Measurements from ENCODE around the gene A4GNT. TPM values are rescaled to one million over a fixed set of nuclear protein-coding genes. Genes with fewer than 3 reads are reported as not detected.

Gene A4GNT
- total and polyA plus RNA-seq, 8 donors, result 0.62 to 19.8 (median 7.2) TPM; not detected in 1

DNA sequence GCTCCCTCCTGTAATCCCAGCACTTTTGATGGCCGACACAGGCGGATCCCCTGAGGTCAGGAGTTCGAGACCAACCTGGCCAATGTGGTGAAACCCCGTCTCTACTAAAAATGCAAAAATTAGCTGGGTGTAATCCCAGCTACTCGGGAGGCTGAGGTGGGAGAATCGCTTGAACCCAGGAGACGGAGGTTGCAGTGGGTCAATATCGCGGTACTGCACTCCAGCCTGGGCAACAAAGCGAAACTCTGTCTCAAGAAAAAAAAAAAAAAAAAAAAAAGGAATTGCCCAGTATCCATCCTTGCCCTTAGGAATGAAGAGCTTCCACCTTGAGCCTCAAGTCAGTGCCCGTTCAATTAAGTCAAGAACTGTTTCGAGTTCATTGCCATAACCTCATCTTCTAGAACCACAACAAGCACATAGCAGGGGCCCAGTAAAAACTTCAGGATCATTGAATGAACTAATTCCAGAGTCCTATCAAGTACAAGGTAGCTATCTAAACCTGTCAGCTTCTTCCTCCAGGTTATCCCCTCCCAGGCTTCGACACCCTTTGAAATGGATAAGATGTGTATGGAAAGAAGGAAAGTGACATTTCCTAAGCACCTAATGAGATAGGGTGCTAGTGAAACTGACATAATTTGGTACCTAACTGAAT lies 41.7 kb upstream of the A4GNT start:
- peaks cover 0 to 35% (median 28%) of the 10 kb centered on the region in 4 donors for H3K36me3 ChIP-seq
- TF ChIP-seq, protein P1, sequence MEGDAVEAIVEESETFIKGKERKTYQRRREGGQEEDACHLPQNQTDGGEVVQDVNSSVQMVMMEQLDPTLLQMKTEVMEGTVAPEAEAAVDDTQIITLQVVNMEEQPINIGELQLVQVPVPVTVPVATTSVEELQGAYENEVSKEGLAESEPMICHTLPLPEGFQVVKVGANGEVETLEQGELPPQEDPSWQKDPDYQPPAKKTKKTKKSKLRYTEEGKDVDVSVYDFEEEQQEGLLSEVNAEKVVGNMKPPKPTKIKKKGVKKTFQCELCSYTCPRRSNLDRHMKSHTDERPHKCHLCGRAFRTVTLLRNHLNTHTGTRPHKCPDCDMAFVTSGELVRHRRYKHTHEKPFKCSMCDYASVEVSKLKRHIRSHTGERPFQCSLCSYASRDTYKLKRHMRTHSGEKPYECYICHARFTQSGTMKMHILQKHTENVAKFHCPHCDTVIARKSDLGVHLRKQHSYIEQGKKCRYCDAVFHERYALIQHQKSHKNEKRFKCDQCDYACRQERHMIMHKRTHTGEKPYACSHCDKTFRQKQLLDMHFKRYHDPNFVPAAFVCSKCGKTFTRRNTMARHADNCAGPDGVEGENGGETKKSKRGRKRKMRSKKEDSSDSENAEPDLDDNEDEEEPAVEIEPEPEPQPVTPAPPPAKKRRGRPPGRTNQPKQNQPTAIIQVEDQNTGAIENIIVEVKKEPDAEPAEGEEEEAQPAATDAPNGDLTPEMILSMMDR (IDR thresholded peaks at IDR 0.05), result no peak
- TF ChIP-seq POLR2AphosphoS5 (IDR thresholded peaks at IDR 0.05), result no peak
- no peak for TF ChIP-seq POLR2A (IDR thresholded peaks at IDR 0.05)
- TF ChIP-seq EP300 (IDR thresholded peaks at IDR 0.05), result no peak
- peak overlapping the region; percentile 79 to 90 (median 86) for H3K4me3 ChIP-seq
- intact Hi-C loops (cut with DNase I; ENCODE audit: low total_unique reads), result no loop called here
- no peaks in the 10 kb centered on the region for H3K9me3 ChIP-seq
- DNase-seq, result no peak
- peak overlapping the region in 4 of 5 donors; percentile 81 to 91 (median 87) for H3K27ac ChIP-seq
- no peaks in the 10 kb centered on the region for H3K27me3 ChIP-seq
- H3K4me1 ChIP-seq, result peaks cover 13 to 39% (median 27%) of the 10 kb centered on the region in 4 donors
- WGBS, 5 donors, result 25 to 49% (median 31%) methylated on average over 13 of the region's 13 CpGs

GRCh38 chr3:138172625-138173024 lies 40.4 kb upstream of the A4GNT start:
- H3K4me1 ChIP-seq, result peaks cover 13 to 39% (median 27%) of the 10 kb centered on the region in 4 donors
- peaks cover 1 to 48% (median 40%) of the 10 kb centered on the region in 4 donors for H3K36me3 ChIP-seq
- H3K27me3 ChIP-seq, result no peaks in the 10 kb centered on the region
- H3K27ac ChIP-seq, result no peak overlapping the region
- TF ChIP-seq, protein P1 (IDR thresholded peaks at IDR 0.05), result no peak
- TF ChIP-seq EP300 (IDR thresholded peaks at IDR 0.05) (no peak), POLR2A (IDR thresholded peaks at IDR 0.05) (no peak), POLR2AphosphoS5 (IDR thresholded peaks at IDR 0.05) (no peak)
- H3K4me3 ChIP-seq, result peak overlapping the region in 2 of 4 donors; percentile 8 to 89
- DNase-seq, result no peak
- H3K9me3 ChIP-seq, result no peaks in the 10 kb centered on the region
- intact Hi-C loops (cut with DNase I; ENCODE audit: low total_unique reads), result no loop called here
- 28 to 56% (median 52%) methylated on average over 2 of the region's 2 CpGs for WGBS, 5 donors

DNA sequence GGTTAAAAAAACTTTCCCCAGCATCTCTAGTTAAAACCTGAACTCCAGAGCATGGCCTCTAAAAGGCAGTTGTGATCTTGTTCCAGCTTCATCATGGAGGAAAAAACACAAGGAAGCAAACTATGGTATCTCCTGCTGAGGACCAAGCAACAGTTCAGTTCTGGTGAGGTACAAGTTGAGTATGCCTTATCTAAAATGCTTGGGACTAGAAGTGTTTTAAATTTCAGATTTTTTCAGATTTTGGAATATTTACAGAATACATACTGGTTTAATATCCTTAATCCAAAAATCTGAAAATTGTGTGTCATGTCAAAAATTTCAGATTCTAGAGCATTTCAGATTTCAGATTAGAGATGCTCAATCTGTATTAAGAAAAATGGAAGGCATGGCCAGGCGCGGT lies 32.9 kb upstream of the A4GNT start:
- TF ChIP-seq POLR2A (IDR thresholded peaks at IDR 0.05), result no peak
- TF ChIP-seq EP300 (IDR thresholded peaks at IDR 0.05), result no peak
- TF ChIP-seq, protein P1 (IDR thresholded peaks at IDR 0.05), result no peak
- no peak for TF ChIP-seq POLR2AphosphoS5 (IDR thresholded peaks at IDR 0.05)
- H3K36me3 ChIP-seq, result peaks cover 32 to 100% (median 99%) of the 10 kb centered on the region in 4 donors
- H3K27ac ChIP-seq, result no peak overlapping the region
- intact Hi-C loops (cut with DNase I; ENCODE audit: low total_unique reads), result no loop called here
- WGBS, 5 donors, result 99 to 100% (median 100%) methylated on average over 2 of the region's 2 CpGs
- no peaks in the 10 kb centered on the region for H3K27me3 ChIP-seq
- H3K4me1 ChIP-seq, result no peaks in the 10 kb centered on the region
- no peak overlapping the region for H3K4me3 ChIP-seq
- H3K9me3 ChIP-seq, result no peaks in the 10 kb centered on the region
- DNase-seq, result no peak

DNA sequence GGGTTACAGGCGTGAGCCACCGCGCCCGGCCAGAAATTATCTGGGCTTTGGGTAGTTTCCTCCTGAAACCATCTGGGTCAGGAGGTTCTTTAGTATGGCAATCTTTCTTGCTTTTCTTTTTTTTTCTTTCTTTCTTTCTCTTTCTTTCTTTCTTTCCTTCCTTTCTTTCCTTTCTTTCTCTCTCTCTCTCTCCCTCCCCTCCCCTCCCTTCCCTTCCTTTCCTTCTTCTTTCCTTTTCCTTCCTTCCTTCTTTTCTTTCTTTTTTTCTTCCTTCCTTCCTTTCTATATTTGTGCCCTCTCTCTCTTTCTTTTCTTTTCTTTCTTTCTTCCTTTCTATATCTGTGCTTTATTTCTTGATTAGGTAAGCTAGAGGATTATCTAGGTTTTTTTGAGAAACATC lies 25.6 kb upstream of the A4GNT start:
- Histone ChIP-seq H3K4me3 (no peak overlapping the region), H3K27me3 (no peaks in the 10 kb centered on the region), H3K27ac (no peak overlapping the region), H3K36me3 (peaks cover 8 to 28% (median 27%) of the 10 kb centered on the region in 4 donors), H3K4me1 (no peaks in the 10 kb centered on the region), H3K9me3 (peaks cover 0 to 8% (median 0%) of the 10 kb centered on the region in 4 donors)
- intact Hi-C loops (cut with DNase I; ENCODE audit: low total_unique reads), result no loop called here
- WGBS, 5 donors, result 84 to 96% (median 95%) methylated on average over 4 of the region's 4 CpGs
- TF ChIP-seq EP300 (IDR thresholded peaks at IDR 0.05) (no peak), POLR2AphosphoS5 (IDR thresholded peaks at IDR 0.05) (no peak), POLR2A (IDR thresholded peaks at IDR 0.05) (no peak)
- TF ChIP-seq, protein P1 (IDR thresholded peaks at IDR 0.05), result no peak
- DNase-seq, result no peak

All from stomach (tissue), 9 donors.